ENCODE results near the gene ISOC2.
A peak's percentile ranks its signal among the peaks of the same experiment; 100 is the strongest.

Gene ISOC2

DNA sequence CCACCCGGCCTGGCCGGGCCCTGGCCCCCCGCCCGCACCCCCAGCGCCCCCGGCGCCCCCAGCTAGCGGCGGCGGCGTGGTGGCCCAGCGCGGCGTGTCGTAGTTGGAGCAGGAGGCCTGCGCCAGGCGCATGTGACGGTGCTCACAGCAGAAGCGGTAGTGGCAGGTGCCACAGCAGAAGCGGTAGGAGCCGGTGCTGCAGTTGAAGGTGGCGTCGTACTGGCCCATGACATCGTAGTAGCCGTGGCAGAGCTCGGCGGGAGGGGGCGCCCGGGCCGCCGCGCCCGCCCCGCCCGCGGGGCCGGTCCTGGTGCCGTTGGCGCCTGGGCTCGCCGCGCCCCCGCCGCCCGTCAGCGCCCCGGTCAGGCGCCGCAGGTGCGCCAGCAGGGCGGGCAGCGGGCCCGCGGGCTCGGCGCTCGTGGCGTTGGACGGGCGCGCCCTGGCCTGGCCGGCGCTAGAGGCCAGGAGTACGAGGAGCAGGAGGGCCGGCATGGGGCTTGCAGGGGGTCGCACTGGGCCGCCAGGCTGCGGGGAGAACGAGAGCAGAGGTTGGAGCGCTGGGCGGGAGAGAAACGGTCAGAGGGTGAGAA is 19.0 kb downstream of the ISOC2 start:
- Histone ChIP-seq H3K27me3 (ENCODE audit: control insufficient read depth, insufficient read depth, low read length) (peaks cover 97% of the 10 kb centered on the region), H3K36me3 (ENCODE audit: control insufficient read depth, insufficient read depth, low read length) (no peaks in the 10 kb centered on the region), H3K9me3 (ENCODE audit: control insufficient read depth, insufficient read depth, low read depth, low read length) (no peaks in the 10 kb centered on the region), H3K9ac (ENCODE audit: low read length) (no peak overlapping the region), H3K27ac (ENCODE audit: low read depth, low read length) (no peak overlapping the region), H3K4me3 (ENCODE audit: low read depth, low read length) (peak overlapping the region; percentile 55; the same call in 1 of the 2 replicates), H3K4me1 (ENCODE audit: control insufficient read depth, insufficient read depth, low read length) (peaks cover 7% of the 10 kb centered on the region)

DNA sequence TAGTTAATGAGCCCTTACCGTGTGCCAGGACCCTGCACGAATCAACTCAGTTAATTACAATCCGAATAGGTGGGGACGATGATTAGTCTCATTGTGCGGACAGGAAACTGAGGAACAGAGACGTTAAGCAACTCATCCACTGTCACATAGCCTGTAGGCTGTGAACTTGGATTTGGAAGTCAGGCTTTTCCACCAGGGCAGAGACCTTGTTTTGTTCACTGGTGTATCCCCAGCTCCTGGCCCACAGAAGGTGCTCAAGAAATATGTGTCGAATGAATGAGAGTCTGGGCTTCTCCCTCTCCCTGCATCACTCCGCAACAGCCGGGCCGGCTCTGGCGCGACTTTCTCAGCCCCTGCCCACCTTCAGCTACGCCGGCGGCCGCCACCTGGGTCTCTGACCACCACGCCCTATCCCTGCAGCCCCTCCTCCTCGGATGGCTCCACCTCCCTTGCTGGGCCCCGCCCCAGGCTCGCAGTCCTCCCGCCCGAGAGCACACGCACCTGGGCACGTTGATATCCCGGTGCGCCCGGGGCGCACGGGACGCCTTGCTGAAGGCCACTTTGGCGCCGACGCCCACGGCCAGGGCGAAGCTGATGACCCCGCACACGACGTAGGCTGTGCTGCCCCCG is 19.6 kb downstream of the ISOC2 start:
- Histone ChIP-seq H3K9me3 (ENCODE audit: control insufficient read depth, insufficient read depth, low read depth, low read length) (no peaks in the 10 kb centered on the region), H3K4me3 (ENCODE audit: low read depth, low read length) (peak overlapping the region; percentile 56), H3K4me1 (ENCODE audit: control insufficient read depth, insufficient read depth, low read length) (peaks cover 7% of the 10 kb centered on the region), H3K36me3 (ENCODE audit: control insufficient read depth, insufficient read depth, low read length) (no peaks in the 10 kb centered on the region), H3K27ac (ENCODE audit: low read depth, low read length) (no peak overlapping the region), H3K9ac (ENCODE audit: low read length) (no peak overlapping the region), H3K27me3 (ENCODE audit: control insufficient read depth, insufficient read depth, low read length) (peaks cover 90% of the 10 kb centered on the region)

DNA sequence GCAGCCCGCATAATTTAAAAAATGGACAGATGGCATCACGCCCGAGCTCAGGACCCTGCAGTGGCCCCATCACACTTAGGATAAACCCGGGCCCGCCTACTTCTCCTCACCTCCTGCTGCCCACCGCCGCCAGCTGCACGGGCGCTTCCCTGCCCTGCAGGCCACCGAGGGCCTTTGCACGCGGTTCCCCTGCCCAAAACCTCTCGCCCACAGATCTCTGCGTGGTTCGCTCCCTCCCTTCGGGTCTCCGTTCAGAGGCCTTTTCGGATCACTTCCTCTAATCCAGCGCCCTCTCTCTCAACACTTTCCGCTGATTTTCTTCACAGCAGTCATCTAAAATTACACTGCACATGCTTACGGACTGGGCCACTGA is 20.1 kb downstream of the ISOC2 start:
- Histone ChIP-seq H3K4me3 (ENCODE audit: low read depth, low read length) (peak overlapping the region; percentile 56), H3K27me3 (ENCODE audit: control insufficient read depth, insufficient read depth, low read length) (peaks cover 85% of the 10 kb centered on the region)

DNA sequence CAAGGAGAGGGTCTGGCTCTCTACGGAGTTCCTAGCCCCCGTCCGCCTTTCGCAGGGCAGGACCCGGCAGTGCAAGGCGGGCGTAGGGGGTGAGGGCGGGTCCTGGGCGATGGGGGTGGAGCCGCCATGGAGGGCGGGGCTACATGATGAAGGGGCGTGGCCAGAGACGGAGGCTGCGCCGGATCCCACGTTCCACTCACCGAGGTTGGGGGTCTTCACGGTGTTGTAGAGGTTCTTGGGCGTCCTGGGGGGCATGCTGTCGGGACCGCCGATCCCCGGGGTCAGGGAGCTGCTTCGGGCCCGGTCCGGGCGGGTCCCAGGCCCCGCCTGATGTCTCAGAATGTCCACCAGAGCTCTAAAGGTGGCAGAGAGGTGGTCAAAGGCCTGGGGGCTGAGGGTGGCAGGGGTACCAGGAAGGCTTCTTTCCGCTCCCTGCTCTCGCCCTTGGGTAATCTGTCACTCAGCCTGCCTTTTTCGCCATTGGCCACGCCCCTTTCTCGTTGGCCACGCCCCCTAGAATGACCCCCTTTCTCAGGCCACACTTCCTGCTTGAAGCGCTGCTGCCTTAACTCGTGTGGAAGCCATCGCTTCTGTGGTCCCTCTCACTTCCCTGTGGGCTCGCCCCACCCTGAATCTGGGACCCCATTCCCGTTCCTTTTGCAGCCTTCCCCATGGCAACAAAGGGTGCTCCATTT is 20.9 kb downstream of the ISOC2 start:
- Histone ChIP-seq H3K9ac (ENCODE audit: low read length) (no peak overlapping the region), H3K4me3 (ENCODE audit: low read depth, low read length) (peak overlapping the region; percentile 56)

More for the DNA sequence above, 20.1 kb downstream of the ISOC2 start:
- no peaks in the 10 kb centered on the region for H3K36me3 ChIP-seq (ENCODE audit: control insufficient read depth, insufficient read depth, low read length)
- H3K27ac ChIP-seq (ENCODE audit: low read depth, low read length) = no peak overlapping the region
- H3K9me3 ChIP-seq (ENCODE audit: control insufficient read depth, insufficient read depth, low read depth, low read length) = no peaks in the 10 kb centered on the region
- no peak overlapping the region for H3K9ac ChIP-seq (ENCODE audit: low read length)
- peaks cover 7% of the 10 kb centered on the region for H3K4me1 ChIP-seq (ENCODE audit: control insufficient read depth, insufficient read depth, low read length)

DNA sequence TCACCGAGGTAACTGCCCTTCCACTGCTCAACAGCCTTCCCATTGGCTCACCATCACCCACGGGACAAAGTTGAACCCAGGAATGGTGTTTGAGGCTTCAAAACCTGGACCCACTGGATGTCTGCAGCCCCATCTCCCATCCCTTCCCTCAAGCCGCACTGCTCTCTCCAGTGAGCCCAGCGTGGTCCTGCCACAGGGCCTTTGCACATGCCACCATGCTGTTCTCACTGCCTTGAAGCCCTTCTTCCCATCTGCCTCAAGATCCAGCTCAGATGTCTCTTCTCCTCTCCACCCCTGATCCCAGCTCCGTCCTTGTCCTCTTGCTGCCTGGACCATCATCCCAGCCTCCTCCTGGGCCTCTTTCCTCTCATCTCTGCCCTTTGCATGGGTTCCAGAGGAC is 22.4 kb downstream of the ISOC2 start:
- Histone ChIP-seq H3K9ac (ENCODE audit: low read length) (no peak overlapping the region), H3K4me3 (ENCODE audit: low read depth, low read length) (no peak overlapping the region), H3K27ac (ENCODE audit: low read depth, low read length) (no peak overlapping the region), H3K4me1 (ENCODE audit: control insufficient read depth, insufficient read depth, low read length) (peaks cover 7% of the 10 kb centered on the region), H3K27me3 (ENCODE audit: control insufficient read depth, insufficient read depth, low read length) (peaks cover 73% of the 10 kb centered on the region), H3K36me3 (ENCODE audit: control insufficient read depth, insufficient read depth, low read length) (no peaks in the 10 kb centered on the region), H3K9me3 (ENCODE audit: control insufficient read depth, insufficient read depth, low read depth, low read length) (no peaks in the 10 kb centered on the region)

More for the DNA sequence above, 20.9 kb downstream of the ISOC2 start:
- Histone ChIP-seq H3K4me1 (ENCODE audit: control insufficient read depth, insufficient read depth, low read length) (peaks cover 7% of the 10 kb centered on the region), H3K27ac (ENCODE audit: low read depth, low read length) (no peak overlapping the region), H3K36me3 (ENCODE audit: control insufficient read depth, insufficient read depth, low read length) (no peaks in the 10 kb centered on the region), H3K27me3 (ENCODE audit: control insufficient read depth, insufficient read depth, low read length) (peaks cover 78% of the 10 kb centered on the region), H3K9me3 (ENCODE audit: control insufficient read depth, insufficient read depth, low read depth, low read length) (no peaks in the 10 kb centered on the region)

DNA sequence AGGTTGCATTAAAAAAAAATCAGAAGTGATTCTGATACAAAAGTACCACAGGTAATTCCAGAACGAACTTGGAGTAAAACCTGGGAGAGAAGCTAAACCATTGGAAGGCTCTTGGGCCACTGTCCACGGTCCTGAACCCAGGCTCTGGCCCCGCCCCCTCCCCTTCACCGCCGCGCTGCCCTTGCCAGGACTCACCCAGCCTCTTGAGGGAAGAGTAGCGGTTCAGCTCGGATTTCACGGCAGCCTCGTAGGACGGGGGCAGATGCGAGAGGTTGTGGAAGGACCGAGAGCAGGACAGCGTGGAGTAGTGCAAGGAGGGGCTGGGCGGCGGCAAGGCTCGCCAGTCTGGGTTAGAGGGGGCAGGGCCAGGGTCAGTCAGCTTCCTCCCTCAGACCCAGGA is 24.0 kb downstream of the ISOC2 start:
- Histone ChIP-seq H3K27me3 (ENCODE audit: control insufficient read depth, insufficient read depth, low read length) (peaks cover 72% of the 10 kb centered on the region), H3K27ac (ENCODE audit: low read depth, low read length) (no peak overlapping the region), H3K9ac (ENCODE audit: low read length) (no peak overlapping the region), H3K9me3 (ENCODE audit: control insufficient read depth, insufficient read depth, low read depth, low read length) (no peaks in the 10 kb centered on the region), H3K4me3 (ENCODE audit: low read depth, low read length) (no peak overlapping the region), H3K36me3 (ENCODE audit: control insufficient read depth, insufficient read depth, low read length) (no peaks in the 10 kb centered on the region), H3K4me1 (ENCODE audit: control insufficient read depth, insufficient read depth, low read length) (peaks cover 7% of the 10 kb centered on the region)

DNA sequence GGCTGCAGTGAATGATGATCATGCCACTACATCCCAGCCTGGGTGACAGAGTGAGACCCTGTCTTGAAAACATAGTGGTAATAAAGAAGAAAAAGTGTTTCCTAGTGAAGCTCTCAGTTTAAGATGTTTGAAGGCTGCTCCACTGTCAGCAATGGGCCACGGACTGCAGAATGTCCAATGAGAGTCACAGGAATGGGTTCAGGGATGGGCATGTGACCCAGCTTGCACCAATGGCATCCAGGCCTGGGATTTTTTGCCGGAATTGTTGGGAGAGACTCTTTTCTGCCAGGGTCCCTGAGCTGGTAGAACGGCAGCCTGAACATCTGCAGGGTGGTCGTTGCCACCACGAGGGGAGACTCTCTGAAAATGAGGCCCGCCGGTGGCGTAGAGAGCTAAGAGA is 24.6 kb downstream of the ISOC2 start:
- Histone ChIP-seq H3K4me3 (ENCODE audit: low read depth, low read length) (no peak overlapping the region), H3K9me3 (ENCODE audit: control insufficient read depth, insufficient read depth, low read depth, low read length) (no peaks in the 10 kb centered on the region), H3K27ac (ENCODE audit: low read depth, low read length) (no peak overlapping the region), H3K4me1 (ENCODE audit: control insufficient read depth, insufficient read depth, low read length) (peaks cover 6% of the 10 kb centered on the region), H3K36me3 (ENCODE audit: control insufficient read depth, insufficient read depth, low read length) (no peaks in the 10 kb centered on the region), H3K9ac (ENCODE audit: low read length) (no peak overlapping the region), H3K27me3 (ENCODE audit: control insufficient read depth, insufficient read depth, low read length) (peaks cover 72% of the 10 kb centered on the region)

DNA sequence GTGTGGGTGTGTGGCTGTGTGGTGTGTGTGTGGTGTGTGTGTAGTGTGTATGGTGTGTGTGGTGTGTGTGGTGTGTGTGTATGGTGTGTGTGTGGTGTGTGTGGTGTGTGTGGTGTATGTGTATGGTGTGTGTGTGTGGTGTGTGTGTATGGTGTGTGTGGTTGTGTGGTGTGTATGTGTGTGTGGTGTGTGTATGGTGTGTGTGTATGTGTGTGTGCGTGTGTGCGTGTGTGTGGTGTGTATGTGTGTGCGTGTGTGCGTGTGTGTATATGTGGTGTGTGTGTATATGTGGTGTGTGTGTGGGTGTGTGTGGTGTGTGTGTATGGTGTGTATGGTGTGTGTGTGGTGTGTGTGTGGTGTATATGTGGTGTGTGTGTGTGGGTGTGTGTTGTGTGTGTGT is 26.4 kb downstream of the ISOC2 start:
- Histone ChIP-seq H3K9ac (ENCODE audit: low read length) (no peak overlapping the region), H3K4me1 (ENCODE audit: control insufficient read depth, insufficient read depth, low read length) (no peaks in the 10 kb centered on the region), H3K27me3 (ENCODE audit: control insufficient read depth, insufficient read depth, low read length) (peaks cover 61% of the 10 kb centered on the region), H3K4me3 (ENCODE audit: low read depth, low read length) (no peak overlapping the region), H3K9me3 (ENCODE audit: control insufficient read depth, insufficient read depth, low read depth, low read length) (no peaks in the 10 kb centered on the region), H3K36me3 (ENCODE audit: control insufficient read depth, insufficient read depth, low read length) (no peaks in the 10 kb centered on the region), H3K27ac (ENCODE audit: low read depth, low read length) (no peak overlapping the region)

DNA sequence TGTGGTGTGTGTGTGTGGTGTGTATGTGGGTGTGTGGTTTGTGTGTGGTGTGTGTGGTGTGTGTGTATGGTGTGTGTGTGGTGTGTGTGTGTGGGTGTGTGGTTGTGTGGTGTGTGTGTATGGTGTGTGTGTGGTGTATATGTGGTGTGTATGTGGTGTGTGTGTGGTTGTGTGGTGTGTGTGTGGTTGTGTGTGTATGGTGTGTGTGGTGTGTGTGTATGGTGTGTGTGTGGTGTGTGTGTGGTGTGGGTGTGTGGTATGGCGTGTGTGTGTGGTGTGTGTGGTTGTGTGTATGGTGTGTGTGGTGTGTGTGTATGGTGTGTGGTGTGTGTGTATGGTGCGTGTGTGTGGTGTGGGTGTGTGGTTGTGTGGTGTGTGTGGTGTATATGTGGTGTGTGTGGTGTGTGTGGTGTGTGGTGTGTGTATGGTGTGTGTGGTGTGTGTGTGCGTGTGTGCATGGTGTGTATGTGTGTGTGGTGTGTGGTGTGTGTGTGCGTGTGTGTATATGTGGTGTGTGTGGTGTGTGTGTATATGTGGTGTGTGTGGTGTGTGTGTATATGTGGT is 27.0 kb downstream of the ISOC2 start:
- no peak overlapping the region for H3K4me3 ChIP-seq (ENCODE audit: low read depth, low read length)
- no peaks in the 10 kb centered on the region for H3K36me3 ChIP-seq (ENCODE audit: control insufficient read depth, insufficient read depth, low read length)
- peaks cover 55% of the 10 kb centered on the region for H3K27me3 ChIP-seq (ENCODE audit: control insufficient read depth, insufficient read depth, low read length)
- no peaks in the 10 kb centered on the region for H3K4me1 ChIP-seq (ENCODE audit: control insufficient read depth, insufficient read depth, low read length)
- no peak overlapping the region for H3K27ac ChIP-seq (ENCODE audit: low read depth, low read length)
- no peak overlapping the region for H3K9ac ChIP-seq (ENCODE audit: low read length)
- H3K9me3 ChIP-seq (ENCODE audit: control insufficient read depth, insufficient read depth, low read depth, low read length) = no peaks in the 10 kb centered on the region

DNA sequence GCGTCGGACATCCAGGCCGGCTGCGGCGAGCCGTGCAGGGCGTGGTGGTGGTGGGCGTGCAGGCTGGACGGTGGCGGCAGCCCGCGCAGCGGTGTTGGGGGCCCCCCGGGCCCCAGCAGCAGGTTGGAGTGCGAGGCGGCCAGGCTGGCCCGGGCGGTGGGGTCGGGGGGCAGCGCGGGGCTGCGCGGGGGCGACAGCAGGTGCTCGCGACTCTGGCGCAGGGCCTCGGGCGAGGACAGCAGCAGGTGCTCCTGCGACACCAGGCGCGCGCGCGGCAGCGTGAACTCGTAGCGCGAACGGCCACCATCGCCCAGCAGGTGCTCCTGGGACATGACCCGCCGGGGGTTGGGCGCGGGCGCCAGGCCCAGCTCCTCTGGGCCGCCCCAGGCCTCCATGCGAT is 28.1 kb downstream of the ISOC2 start:
- H3K27me3 ChIP-seq (ENCODE audit: control insufficient read depth, insufficient read depth, low read length) = peaks cover 44% of the 10 kb centered on the region
- no peak overlapping the region for H3K9ac ChIP-seq (ENCODE audit: low read length)
- no peaks in the 10 kb centered on the region for H3K36me3 ChIP-seq (ENCODE audit: control insufficient read depth, insufficient read depth, low read length)
- no peaks in the 10 kb centered on the region for H3K9me3 ChIP-seq (ENCODE audit: control insufficient read depth, insufficient read depth, low read depth, low read length)
- no peaks in the 10 kb centered on the region for H3K4me1 ChIP-seq (ENCODE audit: control insufficient read depth, insufficient read depth, low read length)
- H3K4me3 ChIP-seq (ENCODE audit: low read depth, low read length) = no peak overlapping the region
- no peak overlapping the region for H3K27ac ChIP-seq (ENCODE audit: low read depth, low read length)

Measured in HUES6 (cell line).